Measurements from ENCODE around the gene BRD3.

Gene BRD3

GRCh38 chr9:133986061-133986460, 81.8 kb downstream of the BRD3 start:
- no peak for DNase-seq (ENCODE audit: low read depth)
- in situ Hi-C loops (cut with HindIII; ENCODE audit: low sequenced_read_pairs), result no loop called here
- TF ChIP-seq CTCF (IDR thresholded peaks at IDR 0.05; ENCODE audit: low read depth, low read length, missing control alignments), result no peak
- no peak overlapping the region for H3K4me3 ChIP-seq (ENCODE audit: low read depth, low read length)

GRCh38 chr9:133982971-133983720, 84.7 kb downstream of the BRD3 start:
- no peak for TF ChIP-seq CTCF (IDR thresholded peaks at IDR 0.05; ENCODE audit: low read depth, low read length, missing control alignments)
- H3K4me3 ChIP-seq (ENCODE audit: low read depth, low read length), result no peak overlapping the region
- in situ Hi-C loops (cut with HindIII; ENCODE audit: low sequenced_read_pairs), result no loop called here
- DNase-seq (ENCODE audit: low read depth), result no peak

GRCh38 chr9:133981958-133982681, 85.7 kb downstream of the BRD3 start:
- TF ChIP-seq CTCF (IDR thresholded peaks at IDR 0.05; ENCODE audit: low read depth, low read length, missing control alignments), result no peak
- DNase-seq (ENCODE audit: low read depth), result no peak
- H3K4me3 ChIP-seq (ENCODE audit: low read depth, low read length), result no peak overlapping the region
- in situ Hi-C loops (cut with HindIII; ENCODE audit: low sequenced_read_pairs), result no loop called here

- no peak overlapping the region for H3K4me3 ChIP-seq (ENCODE audit: low read depth, low read length)
- no peak for TF ChIP-seq CTCF (IDR thresholded peaks at IDR 0.05; ENCODE audit: low read depth, low read length, missing control alignments)
- in situ Hi-C loops (cut with HindIII; ENCODE audit: low sequenced_read_pairs), result no loop called here
- no peak for DNase-seq (ENCODE audit: low read depth)
Observed at GRCh38 chr9:133981589-133981957, 86.3 kb downstream of the BRD3 start.

GRCh38 chr9:133980864-133981588, 86.8 kb downstream of the BRD3 start:
- no peak for DNase-seq (ENCODE audit: low read depth)
- H3K4me3 ChIP-seq (ENCODE audit: low read depth, low read length), result no peak overlapping the region
- TF ChIP-seq CTCF (IDR thresholded peaks at IDR 0.05; ENCODE audit: low read depth, low read length, missing control alignments), result no peak
- in situ Hi-C loops (cut with HindIII; ENCODE audit: low sequenced_read_pairs), result no loop called here

Measured in astrocyte of the cerebellum (primary cell).